ENCODE results near the gene DDB1.

Gene DDB1

GRCh38 chr11:61332797-61333549 lies at the start of gene DDB1, which contains the start of gene TKFC:
Gene DDB1, minus strand, starts transcription at chr11:61333105. Its CDS starts 137 bp downstream, at chr11:61332968.
Gene TKFC, plus strand, starts transcription at chr11:61333228. Its CDS starts 1,501 bp downstream, at chr11:61334729.
- H3K4me3 ChIP-seq (ENCODE audit: low read depth, low read length), result peak within 1 kb of the TSS; percentile 90

DNA sequence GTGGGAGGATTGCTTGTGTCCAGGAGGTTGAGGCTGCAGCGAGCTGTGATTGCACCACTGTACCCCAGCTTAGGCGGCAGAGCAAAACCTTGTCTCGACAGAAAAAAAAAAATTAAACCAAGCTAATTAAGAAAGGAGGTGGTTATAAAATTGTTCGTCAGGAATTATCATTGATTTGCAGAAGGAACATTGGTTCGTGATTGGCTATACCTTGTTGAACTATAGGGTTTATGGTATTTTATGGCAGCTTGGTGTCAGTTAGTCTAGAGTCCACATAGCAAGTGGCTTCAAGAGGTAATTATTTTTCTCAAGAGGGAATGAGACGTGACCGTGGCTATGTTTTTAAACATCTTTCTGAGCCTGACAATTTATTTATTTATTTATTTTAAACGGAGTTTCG lies 48.0 kb upstream of the DDB1 start:
- H3K4me3 ChIP-seq (ENCODE audit: low read depth, low read length), result no peak overlapping the region

GRCh38 chr11:61378713-61379313 lies 45.9 kb upstream of the DDB1 start:
- H3K4me3 ChIP-seq (ENCODE audit: low read depth, low read length), result no peak overlapping the region

DNA sequence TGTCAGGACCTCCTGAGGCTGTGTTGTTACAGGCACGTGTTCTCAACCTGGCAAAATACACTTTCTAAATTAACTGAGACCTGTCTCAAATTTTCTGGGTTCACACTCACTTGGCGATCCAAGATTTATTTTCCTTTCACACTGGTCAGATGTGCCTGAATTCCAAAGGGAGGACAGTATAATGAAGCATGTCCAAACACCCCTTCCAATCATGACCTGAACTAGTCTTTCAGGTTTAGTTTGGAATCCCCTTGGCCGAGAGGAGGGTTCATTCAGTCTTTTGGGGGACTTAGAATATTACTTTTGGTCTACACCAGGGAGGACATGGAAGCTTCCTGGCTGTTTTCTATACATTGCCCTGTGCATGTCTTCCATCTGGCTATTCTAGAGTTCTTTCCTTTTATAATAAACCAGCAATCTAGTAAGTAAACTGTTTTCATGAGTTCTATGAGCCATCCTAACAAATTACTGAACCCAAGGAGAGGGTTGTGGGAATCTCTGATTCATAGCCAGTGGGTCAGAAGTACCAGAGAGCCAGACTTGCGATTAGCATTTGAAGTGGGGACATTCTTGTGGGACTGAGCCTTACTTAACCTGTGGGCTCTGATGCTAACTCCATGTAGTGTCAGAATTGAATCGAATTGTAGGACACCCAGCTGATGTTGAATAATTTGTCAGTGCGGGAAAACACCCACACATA lies 44.7 kb upstream of the DDB1 start:
- H3K4me3 ChIP-seq (ENCODE audit: low read depth, low read length), result no peak overlapping the region

DNA sequence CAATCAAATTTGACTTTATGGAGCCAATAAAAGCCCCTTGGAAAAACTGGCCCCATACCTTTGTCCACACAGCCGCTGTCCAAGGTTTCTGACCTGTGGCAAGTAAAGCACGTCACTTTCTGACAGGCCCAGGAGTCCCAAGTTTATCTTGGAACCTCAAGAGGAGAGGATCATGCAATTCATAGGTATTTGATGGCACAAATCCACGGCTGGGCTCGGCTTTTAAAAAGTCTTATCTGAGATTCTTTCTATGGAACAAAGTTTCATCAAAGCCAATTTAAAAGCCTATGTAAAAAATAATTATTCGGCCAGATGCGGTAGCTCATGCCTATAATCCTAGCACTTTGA lies 42.8 kb upstream of the DDB1 start:
- no peak overlapping the region for H3K4me3 ChIP-seq (ENCODE audit: low read depth, low read length)

DNA sequence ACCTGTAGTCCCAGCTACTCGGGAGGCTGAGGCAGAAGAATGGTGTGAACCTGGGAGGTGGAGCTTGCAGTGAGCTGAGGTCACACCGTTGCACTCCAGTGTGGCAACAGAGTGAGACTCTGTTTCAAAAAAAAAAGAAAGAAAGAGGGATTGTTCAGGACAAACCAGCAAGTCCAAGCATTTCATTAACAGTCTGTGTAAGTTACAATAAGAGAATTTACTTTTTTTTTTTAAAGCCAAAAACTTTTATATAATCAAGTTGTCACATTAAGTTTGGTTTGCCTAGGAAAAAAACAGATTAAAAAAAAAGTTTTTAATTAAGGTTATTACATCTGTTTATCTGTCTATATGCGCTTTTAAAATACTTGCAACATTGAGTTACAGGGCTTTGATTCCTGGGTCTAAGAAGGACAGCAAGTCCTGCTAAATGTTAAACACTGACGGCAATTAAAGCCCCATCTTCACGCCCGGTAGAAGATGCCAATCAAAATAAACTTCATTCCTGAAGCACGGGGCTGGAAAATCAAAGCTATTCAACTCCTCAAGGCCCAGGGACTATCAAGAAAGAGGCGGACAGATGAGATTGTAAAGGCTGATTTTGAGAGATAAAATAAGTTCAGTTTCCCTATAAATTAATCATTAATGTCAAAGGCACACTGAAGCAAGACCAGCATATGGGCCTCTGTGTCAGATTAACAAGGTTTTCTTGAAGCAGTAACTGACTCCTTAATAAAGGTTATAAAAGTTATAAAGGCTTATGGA lies 39.9 kb upstream of the DDB1 start:
- no peak overlapping the region for H3K4me3 ChIP-seq (ENCODE audit: low read depth, low read length)

DNA sequence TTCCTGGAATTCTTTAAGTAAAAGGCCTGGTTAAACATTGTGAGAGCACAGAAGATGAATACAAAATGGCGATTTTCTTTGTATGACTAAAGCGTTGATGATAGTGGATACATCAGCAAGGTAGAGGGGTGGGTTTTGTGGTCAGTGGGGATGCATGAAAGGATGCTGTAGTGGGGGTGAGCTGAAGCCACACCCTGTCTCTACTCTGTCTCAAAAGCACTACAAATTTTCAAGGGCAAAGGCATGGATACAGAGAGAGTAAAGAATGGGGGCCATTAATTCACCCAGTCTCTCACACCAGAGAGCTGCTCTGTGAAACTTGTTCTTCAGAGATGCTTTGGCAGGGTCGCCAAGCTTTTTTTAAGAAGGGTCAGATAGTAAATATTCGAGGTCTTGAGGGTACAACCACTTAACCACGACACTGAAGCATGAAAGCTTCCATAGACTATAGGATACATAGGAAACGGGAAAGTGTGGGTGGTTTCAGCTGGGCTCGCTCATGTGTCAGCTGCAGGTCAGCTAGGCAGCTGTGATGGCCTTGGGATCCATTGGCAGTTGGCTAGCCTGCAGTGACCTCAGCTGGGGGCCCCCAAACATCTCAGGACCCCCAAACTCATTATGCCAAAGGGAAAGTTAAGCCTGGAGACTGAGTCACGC lies 37.6 kb upstream of the DDB1 start:
- H3K4me3 ChIP-seq (ENCODE audit: low read depth, low read length), result no peak overlapping the region

- no peak overlapping the region for H3K4me3 ChIP-seq (ENCODE audit: low read depth, low read length)
Observed at GRCh38 chr11:61369372-61370348, 36.8 kb upstream of the DDB1 start.

GRCh38 chr11:61368646-61369045 lies 35.7 kb upstream of the DDB1 start:
- H3K4me3 ChIP-seq (ENCODE audit: low read depth, low read length), result no peak overlapping the region

- H3K4me3 ChIP-seq (ENCODE audit: low read depth, low read length), result no peak overlapping the region
Observed at GRCh38 chr11:61367406-61367805, 34.5 kb upstream of the DDB1 start.

GRCh38 chr11:61364012-61364675 lies 31.2 kb upstream of the DDB1 start:
- H3K4me3 ChIP-seq (ENCODE audit: low read depth, low read length), result no peak overlapping the region

DNA sequence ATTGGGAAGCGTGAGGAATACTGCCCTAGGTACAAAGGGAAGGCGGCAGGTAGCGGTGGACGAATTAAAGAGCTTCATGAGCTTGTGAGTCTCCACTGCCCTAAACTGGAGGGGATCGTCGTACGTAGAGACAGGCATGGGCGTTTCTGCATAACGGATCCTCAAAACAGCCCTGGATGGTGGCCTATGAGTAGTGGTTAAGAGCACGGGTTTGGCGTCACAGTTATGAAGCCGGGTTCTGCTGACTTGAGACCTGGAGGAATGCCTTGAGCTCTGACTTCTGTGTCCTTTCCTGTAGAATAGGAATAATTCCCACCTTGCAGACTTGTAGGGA lies 29.6 kb upstream of the DDB1 start:
- peak overlapping the region; percentile 99 for H3K4me3 ChIP-seq (ENCODE audit: low read depth, low read length)

DNA sequence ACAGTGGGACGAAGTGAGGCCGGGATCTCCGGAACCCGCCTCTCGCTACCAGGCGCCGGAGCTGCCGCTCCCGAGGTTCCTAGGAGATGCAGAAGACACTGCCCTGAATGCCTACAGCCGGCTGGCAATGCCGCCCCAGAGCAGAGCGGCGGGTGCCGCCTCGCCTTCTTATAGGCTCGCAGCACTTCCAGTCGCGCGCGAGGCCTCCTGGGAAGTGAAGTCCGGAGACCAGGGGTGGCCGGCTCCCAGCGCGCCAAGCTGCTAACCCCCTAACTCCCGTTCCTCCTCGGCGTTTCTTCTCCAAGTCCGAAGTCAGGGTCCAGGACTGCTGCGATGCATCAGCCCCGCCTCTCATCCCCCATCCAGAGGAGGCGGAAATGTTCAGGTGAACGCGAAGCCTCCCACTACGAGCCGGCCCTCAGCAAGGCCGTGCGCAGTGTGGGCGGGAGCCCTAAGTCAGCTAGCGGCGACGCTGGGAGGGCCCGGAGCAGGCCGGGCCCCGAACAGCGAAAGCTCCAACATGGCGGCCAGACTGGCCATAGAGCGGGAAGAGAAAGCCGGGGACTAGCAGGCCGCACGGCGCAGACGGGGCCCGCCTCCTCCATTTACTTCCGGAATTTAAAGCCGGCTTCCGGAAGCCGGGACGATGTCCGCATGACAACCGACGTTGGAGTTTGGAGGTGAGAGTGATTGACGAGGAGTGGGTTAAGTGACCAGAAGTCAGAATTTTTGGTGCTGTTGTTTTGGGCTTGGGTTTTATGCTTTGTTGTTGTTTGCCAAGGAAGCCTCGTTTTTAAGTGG lies 29.0 kb upstream of the DDB1 start, which contains the start of the genes CYB561A3 and TMEM138:
Gene CYB561A3, minus strand, starts transcription at position 142 of the 801 bp plus-strand sequence. CDS start 5,169 bp downstream, outside the sequence.
Gene TMEM138, plus strand, starts transcription at position 634 of the 801 bp plus-strand sequence. CDS start 2,017 bp downstream, outside the sequence.
- H3K4me3 ChIP-seq (ENCODE audit: low read depth, low read length), result peak within 1 kb of the TSS; percentile 99

- H3K4me3 ChIP-seq (ENCODE audit: low read depth, low read length), result peak overlapping the region; percentile 99
Observed at GRCh38 chr11:61361237-61361740, 28.4 kb upstream of the DDB1 start.

DNA sequence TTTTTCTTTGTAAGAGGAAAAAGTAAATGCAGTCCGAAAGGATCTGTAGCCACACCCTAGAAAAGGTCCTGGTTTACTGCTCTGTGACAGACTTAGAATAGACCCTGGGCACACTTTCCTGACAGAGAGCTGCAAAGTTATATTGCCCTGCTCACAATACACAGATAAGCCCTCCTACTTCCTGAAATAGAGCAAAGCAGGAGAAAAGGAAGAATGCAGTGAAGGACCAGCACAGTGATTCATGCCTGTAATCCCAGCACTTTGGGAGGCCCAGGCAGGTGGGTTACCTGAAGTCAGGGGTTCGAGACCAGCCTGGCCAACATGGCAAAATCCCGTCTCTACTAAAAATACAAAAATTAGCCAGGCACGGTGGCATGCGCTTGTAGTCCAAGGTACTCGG lies 26.6 kb upstream of the DDB1 start:
- H3K4me3 ChIP-seq (ENCODE audit: low read depth, low read length), result no peak overlapping the region

DNA sequence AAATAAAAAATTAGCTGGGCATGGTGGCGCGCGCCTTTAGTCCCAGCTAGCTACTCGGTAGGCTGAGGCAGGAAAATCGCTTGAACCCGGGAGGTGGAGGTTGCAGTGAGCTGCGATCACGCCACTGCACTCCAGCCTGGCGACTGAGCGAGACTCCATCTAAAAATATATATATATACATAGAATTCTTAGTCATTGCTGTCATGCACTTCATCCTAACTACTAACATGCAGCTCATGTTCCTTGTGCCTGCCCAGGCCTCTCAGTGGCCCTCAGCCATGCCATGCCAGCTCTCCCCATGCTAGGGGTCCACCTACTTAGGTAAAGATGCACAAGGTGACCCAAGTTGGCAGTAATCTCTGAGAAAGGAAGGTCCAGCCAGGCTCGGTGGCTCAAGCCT lies 25.7 kb upstream of the DDB1 start:
- H3K4me3 ChIP-seq (ENCODE audit: low read depth, low read length), result no peak overlapping the region

DNA sequence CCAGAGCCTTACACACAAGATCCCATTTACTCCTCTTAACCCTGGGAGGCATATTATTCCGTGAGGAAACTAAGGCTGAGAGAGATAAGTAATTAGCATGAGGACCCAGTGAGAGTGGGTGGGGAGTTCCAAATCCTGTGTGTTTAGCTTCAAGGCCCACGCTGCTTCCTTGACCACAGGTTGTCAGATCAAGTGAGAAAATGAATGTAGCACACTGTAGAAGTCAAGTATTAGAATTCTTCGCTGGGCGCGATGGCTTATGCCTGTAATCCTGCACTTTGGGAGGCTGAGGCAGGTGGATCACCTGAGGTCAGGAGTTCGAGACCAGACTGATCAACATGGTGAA lies 25.0 kb upstream of the DDB1 start:
- H3K4me3 ChIP-seq (ENCODE audit: low read depth, low read length), result no peak overlapping the region

Measured in iPS-11a (cell line).